Superior temporal gyrus (tissue), 1 donor: ENCODE measurements around the gene SLC35F5.
"Not testable (repeated sequence)": the region's sequence is repeated elsewhere in the genome, so short reads cannot be mapped to it uniquely, and the experiment has no call there.

Experiments used
- DNase-seq: peaks from one replicate; pipeline ENCODE4 v3.0.0-alpha.2; 2016; ENCODE audit errors: extremely low spot score

Gene SLC35F5

DNA sequence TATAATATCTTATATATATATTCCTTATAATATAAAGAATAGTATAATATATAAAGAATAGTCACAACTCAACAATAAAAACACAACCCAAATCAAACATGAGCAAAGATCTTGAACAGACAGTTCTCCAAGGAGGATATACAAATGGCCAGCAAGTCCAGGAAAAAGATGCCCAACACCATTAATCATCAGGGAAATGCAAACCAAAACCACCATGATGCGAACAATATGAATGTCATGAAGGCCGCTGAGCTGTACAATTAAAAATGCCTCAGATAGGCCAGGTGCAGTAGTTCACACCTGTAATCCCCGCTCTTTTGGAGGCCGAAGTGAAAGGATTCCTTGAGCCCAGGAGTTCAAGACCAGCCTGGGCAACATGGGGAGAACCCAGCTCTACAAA, 58.9 kb downstream of the SLC35F5 start:
- no peak for DNase-seq

DNA sequence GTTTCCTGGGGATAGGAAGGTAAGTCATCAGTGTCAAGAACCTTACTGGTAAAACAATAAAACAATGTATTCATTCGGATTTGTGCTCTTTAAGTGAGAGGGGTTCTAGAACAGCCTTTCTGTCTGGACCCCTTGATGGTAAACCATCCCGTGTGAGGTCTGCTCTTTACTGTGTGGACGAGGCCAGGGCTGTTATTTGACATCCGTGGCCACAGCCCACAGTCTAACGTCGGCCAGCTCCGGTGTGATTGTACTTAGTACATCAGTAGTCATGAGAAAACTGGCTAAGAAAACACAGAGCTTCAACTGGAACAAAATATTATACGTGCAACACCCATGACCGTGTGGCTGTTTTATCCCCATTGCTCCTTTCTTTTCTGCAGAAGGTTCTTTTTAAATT, 62.0 kb downstream of the SLC35F5 start:
- no peak for DNase-seq

DNA sequence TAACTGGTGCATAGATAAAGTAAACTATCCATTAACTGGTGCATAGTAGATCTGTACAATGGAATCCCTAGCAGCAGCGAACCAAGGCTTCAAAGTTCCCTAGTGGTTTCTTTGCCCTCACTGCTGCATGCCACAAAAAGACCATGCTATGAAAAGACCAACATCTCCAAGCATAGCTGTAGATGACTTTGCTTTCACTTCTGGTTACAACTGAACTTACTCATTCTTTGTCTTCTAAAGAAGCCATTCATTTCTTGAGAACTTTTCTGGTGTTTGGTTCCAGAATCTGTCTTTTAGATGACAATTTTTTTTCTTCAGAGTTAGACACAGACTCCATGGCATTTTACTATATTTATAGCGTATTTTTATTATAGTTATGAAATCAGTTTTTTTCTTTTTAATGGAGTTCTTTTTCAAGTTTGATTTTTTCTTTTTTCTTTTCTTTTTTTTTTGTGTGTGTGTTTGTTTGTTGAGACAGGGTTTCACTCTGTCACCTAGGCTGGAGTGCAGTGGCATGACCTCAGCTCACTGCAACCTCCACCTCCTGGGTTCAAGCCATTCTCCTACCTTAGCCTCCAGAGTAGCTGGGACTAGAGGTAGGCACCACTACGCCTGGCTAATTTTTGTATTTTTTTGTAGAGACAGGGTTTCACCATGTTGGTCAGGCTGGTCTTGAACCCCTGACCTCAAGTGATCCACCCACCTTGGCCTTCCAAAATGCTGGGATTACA, 63.6 kb downstream of the SLC35F5 start:
- no peak for DNase-seq

DNA sequence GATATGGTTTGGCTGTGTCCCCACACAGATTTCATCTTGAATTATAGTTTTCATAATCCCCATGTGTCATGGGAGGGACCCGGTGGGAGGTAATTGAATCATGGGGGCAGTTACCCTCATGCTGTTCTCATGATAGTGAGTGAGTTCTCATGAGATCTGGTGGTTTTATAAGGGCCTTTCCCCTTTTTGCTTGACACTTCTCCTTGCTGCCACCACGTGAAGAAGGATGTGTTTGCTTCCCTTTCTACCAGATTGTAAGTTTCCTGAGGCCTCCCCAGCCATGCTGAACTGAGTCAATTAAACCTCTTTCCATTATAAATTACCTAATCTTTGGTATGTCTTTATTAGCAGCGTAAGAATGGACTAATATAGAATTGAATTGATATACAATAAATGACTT, 65.6 kb downstream of the SLC35F5 start:
- not testable (repeated sequence) for DNase-seq

DNA sequence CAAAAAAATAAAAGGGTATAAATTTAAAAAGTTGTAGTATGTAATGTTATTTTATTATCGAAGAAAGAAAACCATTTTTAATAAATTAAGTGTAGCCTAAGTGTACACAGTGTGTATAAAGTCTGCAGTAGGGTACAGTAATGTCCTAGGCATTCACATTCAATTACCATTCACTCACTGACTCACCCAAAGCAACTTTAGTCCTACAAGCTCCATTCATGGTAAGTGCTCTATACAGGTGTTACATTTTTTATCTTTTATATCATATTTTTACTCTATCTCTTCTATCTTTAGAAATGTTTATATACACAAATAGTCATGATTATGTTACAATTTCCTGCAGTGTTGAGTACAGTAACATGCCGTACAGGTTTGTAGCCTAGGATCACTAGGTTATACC, 69.9 kb downstream of the SLC35F5 start:
- no peak for DNase-seq

DNA sequence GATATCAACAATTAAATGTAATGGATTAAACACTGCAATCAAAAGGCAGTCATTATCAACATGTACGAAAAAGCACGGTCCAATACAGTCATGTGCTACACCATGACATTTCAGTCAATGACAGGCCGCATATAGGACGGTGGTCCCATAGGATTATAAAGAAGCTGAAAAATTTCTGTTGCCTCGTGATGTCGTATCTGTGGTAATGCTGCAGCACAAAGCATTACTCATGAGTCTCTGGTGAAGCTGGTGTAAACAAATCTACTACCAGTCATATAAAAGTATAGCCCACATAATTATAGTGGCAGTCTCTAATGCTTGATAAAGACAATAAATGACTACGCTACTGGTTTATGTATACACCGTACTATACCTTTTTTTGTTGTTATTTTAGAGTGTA, 71.0 kb downstream of the SLC35F5 start:
- DNase-seq, result no peak

DNA sequence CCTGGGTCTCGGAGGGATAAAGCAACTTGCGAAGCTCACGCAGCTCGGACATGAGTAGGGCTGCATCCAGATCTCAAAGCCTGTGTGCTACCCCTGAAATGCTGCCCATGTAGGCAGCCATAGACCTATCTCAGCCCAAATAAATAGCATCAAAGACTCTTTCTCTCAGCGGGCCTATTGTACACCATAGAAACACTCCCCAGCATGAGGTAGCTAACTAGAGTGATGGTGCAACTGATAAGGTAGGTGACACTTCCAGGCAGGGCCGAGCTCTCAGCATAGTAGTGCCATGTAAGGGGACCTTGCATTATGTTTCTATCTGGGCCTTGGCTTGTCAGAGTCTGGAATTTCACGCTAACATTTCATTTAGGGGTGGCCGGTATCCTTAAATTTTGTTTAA, 77.0 kb downstream of the SLC35F5 start:
- DNase-seq, result no peak

DNA sequence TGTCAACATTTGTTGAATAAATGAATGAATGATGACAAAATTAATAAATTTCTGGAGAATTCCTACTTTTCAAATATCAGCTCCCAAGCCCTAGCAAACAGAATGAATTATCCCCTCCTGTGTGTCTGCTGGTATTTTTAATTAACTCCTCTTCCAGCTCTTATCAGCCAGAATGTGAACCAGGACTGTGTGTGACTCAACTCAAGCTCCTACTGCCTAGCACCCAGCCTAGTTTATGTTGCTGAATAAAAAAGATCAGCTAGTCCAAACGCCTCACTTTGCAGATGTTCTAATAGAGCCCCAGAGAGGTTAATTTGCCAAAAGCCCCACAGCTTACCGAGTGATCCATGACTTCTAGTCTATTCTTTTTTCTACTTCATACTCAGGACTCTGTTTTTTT, 79.1 kb downstream of the SLC35F5 start:
- DNase-seq, result no peak

DNA sequence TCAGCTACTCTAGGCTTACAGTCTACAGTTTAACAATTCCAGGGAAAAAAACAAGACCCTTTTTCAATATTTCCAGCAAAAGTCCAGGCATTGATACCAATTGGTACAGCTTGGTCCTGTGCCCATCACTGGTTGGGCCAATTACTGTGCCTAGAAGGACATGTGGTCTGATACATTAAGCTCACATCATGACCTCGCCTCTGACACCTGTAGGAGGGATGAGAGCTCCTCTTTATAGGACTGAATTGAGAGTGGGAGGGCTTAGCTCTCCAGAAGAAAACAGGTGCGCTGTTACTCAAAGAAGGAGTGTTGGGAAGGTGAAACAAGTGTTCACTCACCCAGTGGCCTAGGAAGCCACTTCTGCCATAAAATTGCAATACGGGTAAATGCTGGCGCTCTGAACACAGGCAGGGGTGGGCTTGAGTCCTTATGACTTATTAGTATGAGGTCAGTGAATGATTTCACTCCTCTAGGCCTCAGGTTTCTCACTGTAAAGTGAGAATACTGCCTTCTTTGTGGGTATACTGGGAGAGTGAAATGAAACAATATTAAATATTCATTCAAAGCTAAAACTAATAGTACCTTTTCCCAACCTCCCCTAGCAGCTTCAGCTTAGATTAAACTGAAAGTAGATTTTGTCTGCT, 79.7 kb downstream of the SLC35F5 start:
- DNase-seq, result no peak

DNA sequence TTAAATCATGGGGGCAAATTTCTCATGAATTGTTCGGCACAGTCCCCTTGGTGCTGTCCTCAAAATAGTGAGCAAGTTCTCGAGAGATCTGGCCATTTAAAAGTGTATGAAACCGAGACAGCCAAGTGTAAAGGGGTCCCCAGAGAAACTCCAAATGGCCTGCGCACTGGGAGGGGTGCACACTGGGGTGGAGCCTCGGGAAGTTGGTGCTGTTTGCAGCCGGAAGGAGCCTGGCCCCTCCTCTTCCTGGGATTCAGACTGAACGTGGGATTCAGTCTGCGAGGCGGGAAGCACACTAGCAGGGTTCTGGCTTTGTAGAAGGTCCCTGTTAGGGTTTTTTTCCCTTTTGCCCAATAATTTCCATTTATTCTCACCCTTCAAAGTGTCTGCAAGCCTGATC, 80.6 kb downstream of the SLC35F5 start:
- no peak for DNase-seq

DNA sequence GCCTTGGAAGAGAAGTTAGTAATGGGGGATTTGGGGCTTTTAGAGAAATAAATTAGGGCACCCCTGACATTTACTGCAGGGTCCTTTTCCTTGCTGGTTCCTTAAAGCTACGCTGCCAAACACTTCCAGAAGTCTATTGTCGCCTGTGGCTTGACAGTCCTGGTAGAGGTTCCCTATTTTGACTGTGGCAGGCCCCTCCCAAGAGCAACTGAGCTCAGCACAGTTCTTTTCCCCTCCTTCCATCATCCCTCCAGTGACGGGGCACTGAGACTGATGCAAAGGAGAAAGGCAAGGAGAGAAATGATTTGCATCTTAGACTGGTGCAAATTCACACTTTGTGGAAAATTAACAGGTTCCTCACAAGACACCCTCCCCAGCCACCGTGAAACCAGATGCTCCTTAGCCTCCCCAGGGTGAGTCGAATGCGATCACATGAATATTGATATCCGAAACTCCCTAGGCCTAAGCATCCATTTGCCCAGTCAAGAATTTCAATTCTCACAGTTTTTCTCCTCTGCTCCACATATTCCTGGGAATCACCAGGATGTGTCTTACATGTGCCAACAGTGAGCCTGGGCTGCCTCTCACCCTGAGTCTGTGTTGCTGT, 84.0 kb downstream of the SLC35F5 start:
- no peak for DNase-seq

DNA sequence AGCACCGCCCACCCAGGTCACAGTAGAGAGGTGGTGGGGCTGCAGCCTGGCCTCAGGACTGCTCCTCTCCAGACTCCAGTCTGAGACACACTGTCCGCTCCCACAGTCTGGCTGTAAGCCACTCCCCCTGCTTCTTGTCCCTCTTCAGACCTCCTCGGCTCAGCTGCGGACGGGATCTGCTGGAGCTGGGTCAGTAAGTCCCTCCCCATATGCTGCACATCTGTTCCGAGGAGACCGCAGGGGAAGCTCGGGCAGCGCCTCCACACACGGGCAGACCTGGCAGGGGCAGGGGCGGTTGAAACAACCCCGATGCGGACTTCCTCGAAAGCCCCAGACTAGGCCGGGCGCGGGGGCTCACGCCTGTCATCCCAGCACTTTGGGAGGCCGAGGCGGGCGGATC, 87.4 kb downstream of the SLC35F5 start:
- not testable (repeated sequence) for DNase-seq

DNA sequence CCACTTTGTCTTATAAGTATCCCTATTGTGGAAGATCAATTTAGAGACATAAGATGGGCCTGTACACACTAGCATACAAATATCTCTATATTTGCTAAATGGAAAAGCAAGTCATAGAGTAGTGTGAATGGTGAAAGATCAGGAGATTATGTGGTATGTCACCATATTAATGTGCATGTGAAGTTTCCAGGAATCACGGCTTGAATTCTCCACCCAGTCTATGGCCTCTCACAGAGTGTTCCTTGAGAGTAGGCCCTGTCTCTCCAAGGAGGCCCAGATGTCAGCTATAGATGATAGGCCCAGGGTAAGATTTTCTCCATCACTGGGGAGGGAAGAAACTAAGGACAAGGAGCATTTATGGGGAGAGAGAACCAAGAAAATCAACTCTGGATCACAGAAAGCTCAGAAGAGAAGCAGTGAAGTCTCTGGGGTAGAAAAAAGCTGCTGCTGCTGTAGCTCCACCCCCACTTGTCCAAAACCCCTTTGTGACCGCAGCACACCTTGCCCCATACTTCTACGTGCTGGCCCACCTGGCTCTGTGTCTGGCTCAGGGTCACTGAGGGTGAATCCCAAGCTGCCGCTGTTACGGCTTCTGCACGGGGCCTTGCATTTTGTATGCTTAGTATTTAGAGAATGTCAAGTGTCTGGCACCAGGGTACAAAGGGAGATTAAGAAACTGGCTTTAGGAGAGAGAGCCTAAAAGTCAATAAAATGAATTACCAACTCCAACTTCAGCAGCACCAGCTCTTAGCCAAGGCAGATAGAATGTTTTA, 91.5 kb downstream of the SLC35F5 start:
- not testable (repeated sequence) for DNase-seq

DNA sequence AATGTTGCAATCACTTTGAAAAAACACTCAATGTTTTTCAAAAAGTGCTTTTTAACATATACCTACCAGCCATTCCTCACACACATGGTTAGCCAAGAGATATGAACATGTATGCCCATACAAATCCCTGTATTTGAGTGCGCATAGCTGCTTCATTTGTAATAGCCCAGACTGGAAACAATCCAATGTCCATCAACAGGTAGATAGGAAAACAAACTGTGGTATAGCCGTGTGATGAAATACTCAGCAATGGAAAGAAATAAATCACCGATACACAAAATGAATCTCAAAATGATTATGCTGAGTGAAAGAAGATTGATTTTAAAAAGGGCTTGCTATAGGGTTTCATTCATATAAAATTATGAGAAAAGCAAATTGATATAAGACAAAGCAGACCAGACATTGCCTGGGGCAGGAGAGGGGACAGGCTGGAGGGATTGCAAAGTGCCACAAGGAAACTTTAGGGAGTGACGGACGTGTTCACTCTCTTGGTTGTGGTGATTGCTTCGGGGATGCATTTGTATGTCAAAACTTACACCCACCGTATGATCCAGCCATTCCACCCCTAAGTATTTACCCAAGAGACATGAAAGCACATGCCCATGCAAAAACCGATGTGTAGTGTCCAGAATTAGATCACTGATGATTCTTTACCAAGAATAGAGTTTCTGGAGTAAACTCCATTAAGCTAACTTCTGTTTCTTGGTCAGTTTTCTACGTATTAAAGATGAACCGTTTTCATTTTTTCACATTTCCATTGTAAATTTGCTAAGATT, 93.0 kb downstream of the SLC35F5 start:
- not testable (repeated sequence) for DNase-seq
